Measurements from ENCODE around the gene SMOC1. TPM values are rescaled to one million over a fixed set of nuclear protein-coding genes. Genes with fewer than 3 reads are reported as not detected.

The SMOC1 gene
- polyA plus RNA-seq, 1 donor, result 0.85 TPM

- H3K4me1 ChIP-seq (ENCODE audit: control insufficient read depth, insufficient read depth, low read length), result peaks cover 2% of the 10 kb centered on the region
- no peaks in the 10 kb centered on the region for H3K27me3 ChIP-seq (ENCODE audit: control insufficient read depth, insufficient read depth, low read length)
- H3K27ac ChIP-seq (ENCODE audit: low read length), result no peak overlapping the region
- H3K4me3 ChIP-seq (ENCODE audit: low read length), result no peak overlapping the region
- H3K36me3 ChIP-seq (ENCODE audit: control insufficient read depth, insufficient read depth, low read length), result no peaks in the 10 kb centered on the region
- DNase-seq, result no peak
- no peaks in the 10 kb centered on the region for H3K9me3 ChIP-seq (ENCODE audit: control insufficient read depth, low read depth, low read length)
These were observed 111.1 kb downstream of the SMOC1 start for GRCh38 chr14:69990323-69990722.

- DNase-seq, result peak in 1 of 2 donors; percentile 53
These were observed 112.2 kb downstream of the SMOC1 start for GRCh38 chr14:69991422-69991821.

GRCh38 chr14:69992564-69992963, 113.3 kb downstream of the SMOC1 start:
- no CpG with 5 or more reads among the region's 3 CpGs for WGBS (ENCODE audit: insufficient coverage, low lambda C conversion rate)

More at GRCh38 chr14:69991422-69991821, 112.2 kb downstream of the SMOC1 start:
- Histone ChIP-seq H3K9me3 (ENCODE audit: control insufficient read depth, low read depth, low read length) (no peaks in the 10 kb centered on the region), H3K4me1 (ENCODE audit: control insufficient read depth, insufficient read depth, low read length) (peaks cover 4% of the 10 kb centered on the region), H3K27ac (ENCODE audit: low read length) (no peak overlapping the region), H3K27me3 (ENCODE audit: control insufficient read depth, insufficient read depth, low read length) (no peaks in the 10 kb centered on the region), H3K36me3 (ENCODE audit: control insufficient read depth, insufficient read depth, low read length) (no peaks in the 10 kb centered on the region), H3K4me3 (ENCODE audit: low read length) (no peak overlapping the region)

GRCh38 chr14:69993326-69993725, 114.1 kb downstream of the SMOC1 start:
- no CpG with 5 or more reads among the region's 2 CpGs for WGBS (ENCODE audit: insufficient coverage, low lambda C conversion rate)
- Histone ChIP-seq H3K4me1 (ENCODE audit: control insufficient read depth, insufficient read depth, low read length) (peaks cover 4% of the 10 kb centered on the region), H3K27ac (ENCODE audit: low read length) (no peak overlapping the region), H3K4me3 (ENCODE audit: low read length) (no peak overlapping the region), H3K36me3 (ENCODE audit: control insufficient read depth, insufficient read depth, low read length) (no peaks in the 10 kb centered on the region), H3K9me3 (ENCODE audit: control insufficient read depth, low read depth, low read length) (no peaks in the 10 kb centered on the region), H3K27me3 (ENCODE audit: control insufficient read depth, insufficient read depth, low read length) (no peaks in the 10 kb centered on the region)
- DNase-seq, result no peak

More at GRCh38 chr14:69992564-69992963, 113.3 kb downstream of the SMOC1 start:
- H3K9me3 ChIP-seq (ENCODE audit: control insufficient read depth, low read depth, low read length), result no peaks in the 10 kb centered on the region
- no peak overlapping the region for H3K27ac ChIP-seq (ENCODE audit: low read length)
- H3K4me1 ChIP-seq (ENCODE audit: control insufficient read depth, insufficient read depth, low read length), result peaks cover 4% of the 10 kb centered on the region
- DNase-seq, result no peak
- H3K27me3 ChIP-seq (ENCODE audit: control insufficient read depth, insufficient read depth, low read length), result no peaks in the 10 kb centered on the region
- no peak overlapping the region for H3K4me3 ChIP-seq (ENCODE audit: low read length)
- no peaks in the 10 kb centered on the region for H3K36me3 ChIP-seq (ENCODE audit: control insufficient read depth, insufficient read depth, low read length)

GRCh38 chr14:69994002-69994401, 114.8 kb downstream of the SMOC1 start:
- WGBS (ENCODE audit: insufficient coverage, low lambda C conversion rate), result no CpG with 5 or more reads among the region's 4 CpGs
- Histone ChIP-seq H3K27ac (ENCODE audit: low read length) (no peak overlapping the region), H3K36me3 (ENCODE audit: control insufficient read depth, insufficient read depth, low read length) (no peaks in the 10 kb centered on the region), H3K27me3 (ENCODE audit: control insufficient read depth, insufficient read depth, low read length) (no peaks in the 10 kb centered on the region), H3K4me1 (ENCODE audit: control insufficient read depth, insufficient read depth, low read length) (peaks cover 4% of the 10 kb centered on the region), H3K4me3 (ENCODE audit: low read length) (no peak overlapping the region), H3K9me3 (ENCODE audit: control insufficient read depth, low read depth, low read length) (no peaks in the 10 kb centered on the region)
- no peak for DNase-seq

GRCh38 chr14:69996216-69996615, 117.0 kb downstream of the SMOC1 start:
- H3K27me3 ChIP-seq (ENCODE audit: control insufficient read depth, insufficient read depth, low read length), result no peaks in the 10 kb centered on the region
- peak; percentile 67 to 76 for DNase-seq

GRCh38 chr14:69997849-69998248, 118.6 kb downstream of the SMOC1 start:
- Histone ChIP-seq H3K27ac (ENCODE audit: low read length) (no peak overlapping the region), H3K36me3 (ENCODE audit: control insufficient read depth, insufficient read depth, low read length) (no peaks in the 10 kb centered on the region), H3K4me1 (ENCODE audit: control insufficient read depth, insufficient read depth, low read length) (peaks cover 4% of the 10 kb centered on the region), H3K9me3 (ENCODE audit: control insufficient read depth, low read depth, low read length) (no peaks in the 10 kb centered on the region), H3K4me3 (ENCODE audit: low read length) (no peak overlapping the region), H3K27me3 (ENCODE audit: control insufficient read depth, insufficient read depth, low read length) (no peaks in the 10 kb centered on the region)
- no peak for DNase-seq
- WGBS (ENCODE audit: insufficient coverage, low lambda C conversion rate), result no CpG with 5 or more reads among the region's 5 CpGs

More at GRCh38 chr14:69996216-69996615, 117.0 kb downstream of the SMOC1 start:
- H3K36me3 ChIP-seq (ENCODE audit: control insufficient read depth, insufficient read depth, low read length), result no peaks in the 10 kb centered on the region
- no CpG with 5 or more reads among the region's 1 CpG for WGBS (ENCODE audit: insufficient coverage, low lambda C conversion rate)
- peaks cover 4% of the 10 kb centered on the region for H3K4me1 ChIP-seq (ENCODE audit: control insufficient read depth, insufficient read depth, low read length)
- peak overlapping the region; percentile 30 for H3K27ac ChIP-seq (ENCODE audit: low read length)
- no peak overlapping the region for H3K4me3 ChIP-seq (ENCODE audit: low read length)
- no peaks in the 10 kb centered on the region for H3K9me3 ChIP-seq (ENCODE audit: control insufficient read depth, low read depth, low read length)

GRCh38 chr14:69999261-69999674, 120.1 kb downstream of the SMOC1 start:
- no peaks in the 10 kb centered on the region for H3K27me3 ChIP-seq (ENCODE audit: control insufficient read depth, insufficient read depth, low read length)
- no peak overlapping the region for H3K4me3 ChIP-seq (ENCODE audit: low read length)
- H3K4me1 ChIP-seq (ENCODE audit: control insufficient read depth, insufficient read depth, low read length), result peaks cover 4% of the 10 kb centered on the region
- WGBS (ENCODE audit: insufficient coverage, low lambda C conversion rate), result 47% methylated on average over 2 of the region's 10 CpGs
- DNase-seq, result peak in 1 of 2 donors; percentile 47
- no peak overlapping the region for H3K27ac ChIP-seq (ENCODE audit: low read length)
- H3K36me3 ChIP-seq (ENCODE audit: control insufficient read depth, insufficient read depth, low read length), result no peaks in the 10 kb centered on the region
- no peaks in the 10 kb centered on the region for H3K9me3 ChIP-seq (ENCODE audit: control insufficient read depth, low read depth, low read length)

GRCh38 chr14:70000601-70001000, 121.4 kb downstream of the SMOC1 start:
- Histone ChIP-seq H3K4me3 (ENCODE audit: low read length) (no peak overlapping the region), H3K27me3 (ENCODE audit: control insufficient read depth, insufficient read depth, low read length) (no peaks in the 10 kb centered on the region), H3K4me1 (ENCODE audit: control insufficient read depth, insufficient read depth, low read length) (peaks cover 11% of the 10 kb centered on the region), H3K9me3 (ENCODE audit: control insufficient read depth, low read depth, low read length) (no peaks in the 10 kb centered on the region), H3K36me3 (ENCODE audit: control insufficient read depth, insufficient read depth, low read length) (no peaks in the 10 kb centered on the region), H3K27ac (ENCODE audit: low read length) (no peak overlapping the region)
- DNase-seq, result no peak
- WGBS (ENCODE audit: insufficient coverage, low lambda C conversion rate), result 100% methylated on average over 1 of the region's 7 CpGs

- H3K4me1 ChIP-seq (ENCODE audit: control insufficient read depth, insufficient read depth, low read length), result peaks cover 16% of the 10 kb centered on the region
- WGBS (ENCODE audit: insufficient coverage, low lambda C conversion rate), result 40% methylated on average over 1 of the region's 6 CpGs
- H3K36me3 ChIP-seq (ENCODE audit: control insufficient read depth, insufficient read depth, low read length), result no peaks in the 10 kb centered on the region
- H3K4me3 ChIP-seq (ENCODE audit: low read length), result no peak overlapping the region
- no peak overlapping the region for H3K27ac ChIP-seq (ENCODE audit: low read length)
- DNase-seq, result no peak
- H3K27me3 ChIP-seq (ENCODE audit: control insufficient read depth, insufficient read depth, low read length), result no peaks in the 10 kb centered on the region
- H3K9me3 ChIP-seq (ENCODE audit: control insufficient read depth, low read depth, low read length), result no peaks in the 10 kb centered on the region
These were observed 123.6 kb downstream of the SMOC1 start for GRCh38 chr14:70002589-70003346.

GRCh38 chr14:70004791-70005190, 125.6 kb downstream of the SMOC1 start:
- WGBS (ENCODE audit: insufficient coverage, low lambda C conversion rate), result no CpG with 5 or more reads among the region's 2 CpGs
- no peaks in the 10 kb centered on the region for H3K27me3 ChIP-seq (ENCODE audit: control insufficient read depth, insufficient read depth, low read length)
- H3K9me3 ChIP-seq (ENCODE audit: control insufficient read depth, low read depth, low read length), result no peaks in the 10 kb centered on the region
- H3K4me3 ChIP-seq (ENCODE audit: low read length), result no peak overlapping the region
- H3K36me3 ChIP-seq (ENCODE audit: control insufficient read depth, insufficient read depth, low read length), result no peaks in the 10 kb centered on the region
- H3K4me1 ChIP-seq (ENCODE audit: control insufficient read depth, insufficient read depth, low read length), result peaks cover 16% of the 10 kb centered on the region
- DNase-seq, result no peak
- H3K27ac ChIP-seq (ENCODE audit: low read length), result peak overlapping the region; percentile 14

Measured in large intestine (tissue), 3 donors.